SK-N-MC (cell line): ENCODE results near the gene CTDSP1.

Source experiments
- EZH2 ChIP-seq: fragments of 200-600 bp; sonication (generic); IDR thresholded peaks from one replicate; pipeline ENCODE4 v1.6.1; 2017; ENCODE audit warnings: antibody characterized with exemption
- POLR2AphosphoS5 ChIP-seq: IDR thresholded peaks from 2 replicates; pipeline ENCODE4 v1.6.1; 2012; ENCODE audit warnings: mild to moderate bottlenecking, low read depth, low read length, borderline replicate concordance

DNA sequence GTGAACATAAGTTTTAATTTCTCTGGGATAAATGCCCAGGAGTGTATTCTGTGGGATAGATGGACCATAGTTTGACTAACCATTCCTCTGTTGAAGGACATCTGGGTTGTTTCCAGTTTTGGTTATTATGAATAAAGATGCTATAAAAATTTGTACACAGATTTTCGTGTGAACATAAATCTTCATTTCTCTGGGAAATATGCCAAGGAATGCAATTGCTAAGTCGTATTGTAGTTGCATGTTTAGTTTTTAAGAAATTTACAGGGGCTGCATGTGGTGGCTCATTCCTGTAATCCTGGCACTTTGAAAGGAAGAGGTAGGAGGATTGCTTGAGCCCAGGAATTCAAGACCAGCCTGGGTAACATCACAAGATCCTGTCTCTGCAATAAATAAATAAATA is 24.5 kb upstream of the CTDSP1 start:
- TF ChIP-seq POLR2AphosphoS5 (no peak), EZH2 (no peak)
